GM19463 (cell line): Measurements from ENCODE around the gene RNF217.
"Not testable (repeated sequence)": the region's sequence is repeated elsewhere in the genome, so short reads cannot be mapped to it uniquely, and the experiment has no call there.

Experiments used
- ATAC-seq: cut with Tn5 transposase; IDR thresholded peaks from one replicate; pipeline ENCODE4 v1.9.1; 2021; ENCODE audit warnings: mild to moderate bottlenecking, moderate library complexity; ENCODE audit not compliant: unreplicated experiment

Gene RNF217

DNA sequence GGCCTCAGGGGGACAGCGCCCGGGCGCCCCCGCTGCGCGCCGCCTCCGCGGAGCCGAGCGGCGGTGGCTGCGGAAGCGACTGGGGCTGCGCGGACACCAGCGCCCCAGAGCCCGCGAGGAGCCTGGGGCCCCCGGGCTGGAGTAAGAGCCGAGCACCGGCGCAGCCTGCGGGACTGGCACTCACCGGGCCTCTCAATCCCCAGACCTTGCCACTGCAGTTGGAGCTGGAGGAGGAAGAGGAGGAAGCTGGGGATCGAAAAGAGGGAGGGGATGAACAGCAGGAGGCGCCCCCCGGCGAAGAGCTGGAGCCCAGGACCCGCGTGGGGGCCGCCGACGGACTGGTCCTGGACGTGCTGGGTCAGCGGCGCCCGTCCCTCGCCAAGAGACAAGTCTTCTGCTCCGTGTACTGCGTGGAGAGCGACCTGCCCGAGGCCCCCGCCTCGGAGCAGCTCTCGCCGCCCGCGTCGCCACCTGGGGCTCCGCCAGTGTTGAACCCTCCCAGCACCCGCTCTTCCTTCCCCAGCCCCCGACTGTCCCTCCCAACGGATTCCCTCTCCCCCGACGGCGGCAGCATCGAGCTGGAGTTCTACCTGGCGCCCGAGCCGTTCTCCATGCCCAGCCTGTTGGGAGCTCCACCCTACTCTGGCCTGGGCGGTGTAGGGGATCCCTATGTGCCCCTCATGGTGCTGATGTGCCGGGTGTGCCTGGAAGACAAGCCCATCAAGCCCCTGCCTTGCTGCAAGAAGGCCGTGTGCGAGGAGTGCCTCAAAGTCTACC, 590 bp downstream of the RNF217 start:
- peak; percentile 29 for ATAC-seq

DNA sequence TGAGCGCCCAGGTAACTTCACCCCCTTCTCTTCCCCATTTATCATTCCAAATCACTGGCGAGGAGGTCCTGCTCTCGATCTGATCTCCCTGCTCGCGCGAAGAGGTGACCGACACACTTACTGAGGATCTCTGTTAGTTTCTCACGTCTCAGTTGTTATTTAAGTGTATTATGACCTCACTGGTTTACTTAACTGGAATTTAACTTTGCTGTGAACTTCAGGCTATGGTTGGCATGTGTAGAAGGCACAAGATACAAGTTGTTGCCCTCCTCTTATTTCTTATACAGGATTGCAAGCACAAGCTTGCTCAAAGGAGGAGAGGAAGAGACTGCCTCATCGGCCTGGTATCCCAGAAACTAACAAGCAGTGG, 1.2 kb downstream of the RNF217 start:
- ATAC-seq = no peak

DNA sequence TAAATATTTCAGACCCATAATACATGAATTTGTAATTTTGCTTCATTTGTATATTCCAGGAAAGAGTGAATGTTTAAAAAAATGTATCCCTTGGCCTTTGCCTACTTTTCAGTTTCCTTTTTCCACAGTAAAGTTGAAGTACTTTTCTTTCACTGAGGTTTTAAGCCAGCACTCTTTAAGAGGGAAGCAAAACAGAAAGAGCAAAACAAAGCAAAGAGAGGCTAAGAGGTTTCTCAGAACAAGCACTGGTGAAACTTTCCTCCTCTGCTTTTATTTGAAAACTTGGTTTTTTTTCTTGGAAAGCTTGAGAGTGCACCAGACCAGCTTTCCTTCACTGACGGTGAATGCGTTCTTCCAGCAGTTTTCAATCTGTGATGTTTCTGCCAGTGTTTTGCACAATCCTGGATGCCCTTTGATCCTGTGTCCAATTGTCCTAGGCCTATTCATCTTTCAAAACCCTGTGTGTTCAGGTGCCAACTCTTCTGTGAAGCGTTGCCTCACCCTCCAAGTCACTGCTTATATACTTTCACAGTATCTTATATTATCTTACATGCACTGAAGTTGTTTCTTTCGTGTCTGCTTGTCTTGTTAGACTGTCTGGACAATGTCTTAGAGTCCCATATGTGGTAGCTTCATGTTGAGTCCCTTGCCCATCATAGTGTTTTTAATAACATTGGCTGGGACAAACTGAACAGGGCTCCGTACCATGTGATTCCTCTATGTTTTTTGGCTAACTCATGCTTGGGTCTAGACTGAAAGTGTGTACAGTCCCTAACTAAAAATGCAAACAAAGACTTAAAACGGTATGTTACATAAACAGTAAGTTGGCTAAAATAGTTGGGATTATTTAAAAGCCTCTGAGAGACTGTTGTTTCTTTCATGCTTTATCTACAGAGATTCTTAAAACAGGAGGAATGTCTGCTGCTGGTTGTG, 1.9 kb downstream of the RNF217 start:
- ATAC-seq = no peak

DNA sequence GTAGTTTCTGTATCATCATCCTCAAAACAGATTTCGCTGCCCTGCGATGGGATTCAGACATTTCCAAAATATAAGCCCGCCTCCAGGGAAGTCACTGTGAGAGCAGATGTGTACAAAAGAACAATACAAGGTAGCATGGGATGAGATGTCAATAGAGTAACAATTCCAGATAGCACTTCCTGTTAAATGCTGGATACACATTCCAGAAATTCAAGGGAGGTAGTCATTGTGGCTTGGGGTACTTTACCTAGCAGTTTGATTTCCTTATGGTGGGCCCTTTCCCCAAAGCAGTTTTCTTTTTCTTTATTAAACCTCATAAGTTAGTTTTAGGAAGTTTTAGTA, 2.5 kb downstream of the RNF217 start:
- no peak for ATAC-seq

DNA sequence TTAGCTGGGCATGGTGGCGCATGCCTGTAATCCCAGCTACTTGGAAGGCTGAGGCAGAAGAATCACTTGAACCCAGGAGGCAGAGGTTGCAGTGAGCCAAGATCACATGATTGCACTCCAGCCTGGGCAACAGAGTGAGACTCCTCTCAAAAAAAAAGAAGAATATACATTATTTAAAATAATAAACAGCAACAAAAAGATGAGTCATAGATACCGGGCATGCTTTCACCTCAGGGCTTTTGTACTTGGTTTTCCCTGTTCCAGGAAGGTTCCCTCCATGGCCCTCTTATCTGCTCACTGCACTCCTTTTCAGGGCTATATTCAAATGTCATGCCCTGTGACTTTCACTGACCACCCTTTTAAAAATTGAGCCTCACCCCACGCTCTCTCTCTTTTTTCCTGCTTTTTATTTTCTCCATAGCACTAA, 3.2 kb downstream of the RNF217 start:
- ATAC-seq = not testable (repeated sequence)

DNA sequence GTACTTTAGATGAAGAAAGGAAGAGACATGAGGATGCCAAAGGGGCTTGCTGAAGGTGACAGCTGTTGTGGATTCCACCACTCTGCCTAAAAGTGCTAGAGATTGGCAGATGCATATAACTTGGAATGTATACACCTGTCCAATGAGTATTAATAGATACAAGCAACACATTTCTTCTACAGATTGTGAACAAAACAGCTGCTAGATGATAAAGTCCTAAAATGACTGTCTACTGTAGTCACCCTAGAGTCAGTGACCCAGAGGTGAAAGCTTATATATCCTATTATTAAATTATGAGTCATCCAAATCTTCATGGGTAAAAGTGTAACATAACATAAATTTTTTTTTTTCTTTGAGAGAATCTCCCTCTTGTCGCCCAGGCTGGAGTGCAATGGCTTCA, 5.2 kb downstream of the RNF217 start:
- no peak for ATAC-seq

DNA sequence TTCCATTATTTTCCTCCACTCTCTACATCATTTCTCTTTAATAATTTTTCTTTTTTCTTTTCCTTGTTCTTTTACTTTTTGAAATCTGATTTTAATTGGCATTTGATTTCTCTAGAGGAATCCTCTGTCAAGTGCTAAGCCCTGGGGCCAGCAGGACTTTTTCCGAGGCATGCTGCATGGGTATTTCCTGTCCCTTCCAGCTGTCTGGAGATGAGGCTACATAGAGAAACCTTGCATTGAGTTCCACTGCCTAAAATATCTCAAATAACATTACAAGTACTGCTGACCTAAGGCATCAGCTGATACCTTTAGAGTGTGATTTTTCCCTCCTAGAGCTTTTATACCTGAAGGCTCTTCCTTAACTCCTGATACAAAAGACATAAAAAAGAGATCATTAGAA, 6.2 kb downstream of the RNF217 start:
- no peak for ATAC-seq

DNA sequence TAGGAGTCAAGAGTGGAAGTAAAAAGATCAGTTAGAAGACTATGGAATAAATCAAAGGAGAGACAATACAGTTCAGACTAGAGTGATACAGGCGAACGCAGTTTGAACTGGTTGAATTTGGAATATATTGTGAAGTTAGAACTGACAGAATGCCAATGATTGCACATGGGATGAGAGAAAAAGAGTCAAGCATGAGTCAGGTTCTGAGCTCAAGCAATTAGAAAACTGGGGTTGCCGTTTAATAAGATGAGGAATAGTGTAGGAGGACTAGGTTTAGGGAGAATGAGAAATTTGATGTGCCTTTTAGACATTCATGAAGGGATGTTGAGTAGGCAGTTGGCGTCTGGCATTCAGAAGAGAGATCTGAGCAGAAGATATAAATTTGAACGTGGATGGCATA, 8.0 kb downstream of the RNF217 start:
- no peak for ATAC-seq

DNA sequence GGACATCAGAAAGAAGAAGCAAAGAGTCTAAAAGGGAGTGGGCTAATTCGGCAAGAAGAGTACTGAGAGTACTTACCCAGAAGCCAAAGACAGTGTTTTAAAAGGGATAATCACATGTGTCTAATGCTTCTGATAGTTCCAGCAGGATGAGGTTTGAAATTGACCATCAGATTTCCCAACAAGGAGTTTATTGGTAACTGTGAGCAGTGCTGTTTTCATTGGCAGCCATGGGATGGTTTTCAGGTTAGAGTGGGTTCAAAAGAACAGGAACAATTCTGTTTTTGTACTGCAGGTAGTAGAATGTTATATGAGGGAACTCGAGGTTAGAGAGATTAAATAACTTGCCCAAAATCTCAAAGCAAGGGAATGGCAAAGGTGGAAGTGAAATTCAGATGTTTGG, 8.5 kb downstream of the RNF217 start:
- no peak for ATAC-seq

DNA sequence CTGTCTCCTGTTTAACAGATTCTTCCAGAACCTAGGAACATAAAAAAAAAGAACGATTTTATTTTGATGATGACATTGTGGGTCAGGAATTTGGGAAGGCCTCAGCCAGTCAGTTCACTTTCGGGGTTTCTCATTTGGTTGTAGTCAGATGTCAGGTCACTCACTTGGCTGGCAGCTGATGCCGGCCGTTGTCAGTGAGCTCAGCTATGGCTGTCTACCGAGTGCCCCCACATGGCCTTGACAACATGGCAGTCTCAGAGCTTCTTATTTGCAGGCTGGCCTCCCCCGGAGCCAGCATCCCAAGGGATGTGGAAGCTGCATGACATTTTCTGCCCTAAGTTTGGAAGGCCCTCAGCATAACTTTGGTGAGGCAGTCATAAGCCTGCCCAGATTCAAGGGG, 11.5 kb downstream of the RNF217 start:
- ATAC-seq = no peak

DNA sequence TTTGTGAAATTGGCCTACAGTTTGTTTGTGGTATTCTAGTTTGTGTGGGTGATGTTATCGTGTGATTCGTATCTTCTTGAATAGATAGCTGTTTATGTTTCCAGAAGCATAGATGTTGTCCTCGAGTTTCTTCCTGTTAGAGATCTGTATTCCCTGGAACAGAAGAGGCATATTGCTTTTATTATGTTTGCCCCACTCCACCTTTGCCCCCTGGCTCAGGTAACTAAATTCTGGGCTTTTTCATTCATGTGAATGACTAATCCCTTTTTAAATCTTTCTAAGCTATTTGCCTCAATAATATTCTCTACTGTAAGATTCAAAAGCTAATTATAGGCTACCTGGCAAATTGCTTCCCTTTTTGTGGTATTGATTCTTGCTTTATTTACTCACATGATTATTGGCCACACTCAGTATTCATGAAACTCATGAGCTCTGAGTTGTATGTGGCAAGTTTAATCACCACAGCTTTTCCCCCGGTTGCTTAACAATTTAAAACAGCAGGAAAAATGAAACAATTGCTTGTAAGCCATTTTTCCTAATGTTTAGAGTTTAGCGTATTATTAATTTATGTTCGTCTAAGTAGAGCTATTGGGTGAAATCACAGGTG, 12.6 kb downstream of the RNF217 start:
- ATAC-seq = no peak

DNA sequence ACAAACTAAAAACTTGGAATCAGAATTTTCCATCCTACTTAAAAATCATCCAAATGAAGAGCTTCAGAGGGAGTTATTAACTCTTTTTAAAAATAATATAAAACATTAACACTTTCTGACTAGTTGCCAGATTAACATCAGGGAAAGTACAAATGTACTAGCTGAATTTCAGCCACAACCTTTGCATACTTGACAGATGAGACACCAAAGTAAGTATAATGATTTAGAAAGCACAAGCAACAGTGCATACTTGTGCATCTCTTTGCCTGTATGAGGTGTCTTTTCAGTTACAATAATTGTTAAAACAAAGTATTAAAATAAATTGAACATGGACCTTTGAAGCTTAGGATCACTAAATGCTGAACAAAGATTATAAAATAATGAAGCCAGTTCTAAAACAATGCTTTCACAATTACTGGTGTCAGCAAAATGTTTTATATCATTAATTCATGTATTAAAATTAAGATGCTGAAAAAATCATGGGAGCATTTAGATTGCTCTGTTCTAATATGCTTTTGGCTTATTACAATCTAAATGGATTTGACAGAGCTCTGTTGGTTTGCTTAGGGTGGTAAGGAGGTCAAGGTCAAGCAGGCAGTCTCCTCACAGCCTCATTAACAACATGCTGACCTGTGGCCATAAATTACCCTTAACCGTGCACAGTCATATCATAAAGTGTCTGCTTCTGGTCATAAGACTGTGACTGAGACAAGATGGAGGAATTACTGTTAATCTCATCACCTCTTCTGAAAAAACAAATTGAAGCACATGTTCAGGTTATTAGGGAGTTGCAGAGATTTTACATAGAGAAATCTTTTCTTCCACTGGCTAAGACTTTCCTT, 15.1 kb downstream of the RNF217 start:
- peak; percentile 58 for ATAC-seq

DNA sequence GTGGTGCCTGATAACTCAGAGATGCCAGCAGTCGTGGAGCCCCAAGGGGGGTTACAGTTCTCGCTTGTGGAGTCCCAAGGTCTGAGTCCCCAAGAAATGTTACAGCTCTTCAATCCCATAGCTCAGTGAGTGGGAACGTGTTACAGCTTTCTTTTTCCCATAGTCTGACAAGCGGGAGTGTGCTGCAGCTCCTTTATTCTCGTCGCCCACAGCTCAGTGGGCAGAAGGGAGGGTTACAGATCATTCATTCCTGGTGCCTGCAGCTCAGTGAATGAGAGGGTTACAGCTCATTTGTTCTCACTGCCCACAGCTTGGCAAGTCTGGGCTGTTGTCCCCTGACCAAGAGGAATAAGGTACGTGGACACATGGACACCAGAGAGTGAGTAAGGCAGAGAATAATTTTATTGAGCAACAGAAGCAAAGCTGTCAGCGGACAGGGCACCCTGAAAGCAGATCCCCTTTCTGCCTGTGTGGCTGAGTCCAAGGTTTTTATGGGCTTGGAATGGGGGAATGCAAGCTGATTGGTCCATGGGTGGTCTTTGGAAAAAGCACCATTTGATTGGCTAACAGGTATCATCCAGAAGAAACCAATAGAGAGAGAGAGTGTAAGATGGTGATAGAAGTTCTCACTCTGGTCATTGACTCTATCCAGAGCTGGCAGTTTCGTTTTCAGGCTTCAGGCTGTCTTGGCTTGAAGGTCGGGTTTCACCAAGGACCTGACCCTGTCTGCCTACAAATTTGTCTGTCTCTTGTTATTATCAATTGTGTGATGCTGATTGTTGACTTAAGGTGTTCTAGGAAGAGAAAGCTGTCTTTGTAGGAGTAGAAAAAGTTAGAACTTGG, 16.4 kb downstream of the RNF217 start:
- no peak for ATAC-seq

DNA sequence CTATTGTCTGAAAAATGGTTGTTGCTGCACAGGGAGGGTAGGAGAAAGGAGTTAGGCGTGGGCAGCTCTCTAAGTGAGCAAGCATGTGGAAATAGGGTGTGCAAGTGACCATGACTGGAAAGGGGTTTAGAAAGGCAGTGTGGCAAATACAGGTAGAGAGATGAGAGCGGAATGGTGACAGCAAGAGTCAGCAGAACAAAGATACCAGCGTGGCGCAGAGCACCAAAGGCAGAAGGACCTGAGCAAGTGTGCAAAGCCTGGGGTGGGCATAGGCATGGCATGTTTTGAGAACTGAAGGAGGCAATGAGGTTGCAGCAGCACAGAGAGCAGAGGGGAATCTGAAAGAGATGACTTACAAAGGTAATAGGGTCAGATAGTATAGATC, 17.0 kb downstream of the RNF217 start:
- no peak for ATAC-seq

DNA sequence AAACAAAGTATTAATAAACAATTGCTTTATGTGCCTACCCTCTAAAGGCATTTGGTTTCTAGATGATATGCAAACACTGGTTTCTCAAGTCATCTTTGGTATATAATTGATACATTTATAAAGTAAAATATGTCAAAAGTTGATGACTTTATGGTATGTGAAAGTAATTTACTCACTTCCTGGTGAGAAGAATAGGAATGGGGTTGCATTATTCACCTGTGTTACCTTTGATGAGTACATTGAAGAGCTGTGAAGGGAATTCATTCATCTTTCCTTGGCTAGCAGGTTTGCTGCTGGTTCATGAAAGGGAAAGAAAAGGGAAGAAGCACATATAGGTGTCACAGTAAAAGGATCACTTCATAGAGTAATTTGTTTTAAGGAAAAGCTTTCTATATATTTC, 20.4 kb downstream of the RNF217 start:
- ATAC-seq = no peak

DNA sequence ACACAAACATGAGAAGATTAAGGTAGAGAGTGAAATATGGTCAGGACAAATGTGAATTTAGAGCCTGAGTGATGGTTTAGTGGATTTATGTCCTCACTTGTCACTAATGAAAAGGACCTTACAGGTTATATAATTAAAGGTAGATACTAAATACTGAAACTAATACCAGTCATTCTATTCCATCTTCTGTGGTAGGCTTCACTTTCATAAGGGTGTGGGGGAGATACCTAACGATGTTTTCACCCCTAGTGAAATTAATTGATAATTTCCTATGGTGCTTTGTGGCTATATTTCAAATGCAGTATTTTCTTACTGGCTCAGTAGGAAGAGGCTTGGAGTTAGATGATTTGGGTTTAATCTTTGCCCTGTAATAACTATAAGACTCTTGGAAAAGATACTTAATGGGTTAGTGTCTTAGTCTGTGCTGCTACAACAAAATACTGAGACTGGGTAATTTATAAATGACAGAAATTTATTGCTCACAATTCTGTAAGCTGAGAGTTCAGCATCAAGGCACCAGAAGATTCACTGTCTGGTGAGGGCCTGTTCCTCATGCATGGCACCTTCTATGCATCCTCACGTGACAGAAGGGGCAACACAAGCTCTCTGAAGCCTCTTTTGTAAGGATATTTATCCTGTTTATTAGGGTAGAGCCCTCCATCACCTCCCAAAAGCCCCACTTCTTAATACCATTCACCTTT, 21.3 kb downstream of the RNF217 start:
- ATAC-seq = peak; percentile 89

DNA sequence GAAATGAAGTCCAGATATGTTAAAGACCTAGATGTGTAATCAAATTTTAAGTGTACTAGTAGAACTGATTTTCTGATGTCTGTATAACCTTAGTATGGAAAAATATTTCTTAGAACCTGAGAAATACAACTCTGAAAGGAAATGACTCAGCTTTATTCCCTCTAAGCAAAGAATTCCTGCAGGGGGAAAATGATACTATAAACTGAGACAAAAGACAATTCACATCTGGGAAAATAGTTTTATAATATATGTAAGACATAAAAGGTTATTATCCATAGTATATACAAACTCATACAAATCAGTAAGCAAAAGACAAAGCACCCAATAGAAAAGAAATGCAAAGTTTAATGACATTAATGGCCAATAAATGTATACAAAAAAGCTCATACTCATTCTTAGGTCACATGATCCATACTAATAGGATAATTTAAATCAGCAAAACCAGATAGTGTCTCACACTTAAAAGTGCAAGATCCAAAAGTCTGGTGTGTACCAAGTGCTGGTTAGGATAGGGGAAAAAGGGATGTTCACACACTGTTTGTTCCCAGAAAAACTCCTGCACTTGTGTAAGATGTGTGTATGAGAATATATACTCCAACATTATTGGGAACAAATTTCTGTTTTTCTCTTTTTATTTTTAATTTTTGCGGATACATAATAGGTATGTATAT, 22.6 kb downstream of the RNF217 start:
- no peak for ATAC-seq

DNA sequence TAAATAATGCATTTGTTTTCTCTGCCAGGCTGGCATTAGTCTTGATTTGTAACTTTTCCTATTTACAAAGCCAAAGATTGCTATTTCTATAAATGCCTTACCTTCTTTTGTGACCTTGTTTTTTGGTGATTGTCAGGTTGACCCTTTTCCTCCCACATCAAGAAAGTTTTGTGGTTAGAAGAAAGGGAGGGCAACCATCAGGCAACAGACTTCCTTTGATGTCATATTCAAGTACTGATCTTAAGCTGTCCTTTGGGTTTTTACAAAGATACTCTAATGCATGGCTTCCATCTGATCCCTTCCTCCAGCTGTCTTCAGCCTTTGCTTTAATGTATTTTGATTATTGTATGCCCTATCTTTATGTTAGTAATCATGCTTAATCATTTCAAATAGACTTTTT, 23.9 kb downstream of the RNF217 start:
- ATAC-seq = no peak

DNA sequence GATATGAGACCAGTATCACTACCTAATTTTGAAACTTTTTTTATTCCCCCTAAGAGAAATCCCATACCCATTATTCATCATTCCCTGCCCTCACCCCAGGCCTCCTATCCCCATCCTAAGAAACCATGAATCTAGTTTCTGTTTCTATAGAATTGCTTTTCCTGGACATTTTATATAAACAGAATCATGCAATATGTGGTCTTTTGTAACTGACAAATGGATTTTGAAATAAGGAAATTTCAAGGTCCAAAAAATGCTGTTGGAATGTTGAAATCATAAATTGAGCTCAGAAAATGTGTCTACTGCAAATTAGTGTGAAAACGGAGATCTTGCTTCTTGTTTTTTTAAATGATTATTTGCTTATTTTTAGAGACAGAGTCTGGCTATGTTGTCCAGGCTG, 25.1 kb downstream of the RNF217 start:
- no peak for ATAC-seq
